GM21447 (cell line): Measurements from ENCODE around the gene WDR77.
A peak's percentile ranks its signal among the peaks of the same experiment; 100 is the strongest.

Experiments used
- ATAC-seq: cut with Tn5 transposase; IDR thresholded peaks from one replicate; pipeline ENCODE4 v1.9.1; 2021; ENCODE audit not compliant: unreplicated experiment

Gene WDR77

DNA sequence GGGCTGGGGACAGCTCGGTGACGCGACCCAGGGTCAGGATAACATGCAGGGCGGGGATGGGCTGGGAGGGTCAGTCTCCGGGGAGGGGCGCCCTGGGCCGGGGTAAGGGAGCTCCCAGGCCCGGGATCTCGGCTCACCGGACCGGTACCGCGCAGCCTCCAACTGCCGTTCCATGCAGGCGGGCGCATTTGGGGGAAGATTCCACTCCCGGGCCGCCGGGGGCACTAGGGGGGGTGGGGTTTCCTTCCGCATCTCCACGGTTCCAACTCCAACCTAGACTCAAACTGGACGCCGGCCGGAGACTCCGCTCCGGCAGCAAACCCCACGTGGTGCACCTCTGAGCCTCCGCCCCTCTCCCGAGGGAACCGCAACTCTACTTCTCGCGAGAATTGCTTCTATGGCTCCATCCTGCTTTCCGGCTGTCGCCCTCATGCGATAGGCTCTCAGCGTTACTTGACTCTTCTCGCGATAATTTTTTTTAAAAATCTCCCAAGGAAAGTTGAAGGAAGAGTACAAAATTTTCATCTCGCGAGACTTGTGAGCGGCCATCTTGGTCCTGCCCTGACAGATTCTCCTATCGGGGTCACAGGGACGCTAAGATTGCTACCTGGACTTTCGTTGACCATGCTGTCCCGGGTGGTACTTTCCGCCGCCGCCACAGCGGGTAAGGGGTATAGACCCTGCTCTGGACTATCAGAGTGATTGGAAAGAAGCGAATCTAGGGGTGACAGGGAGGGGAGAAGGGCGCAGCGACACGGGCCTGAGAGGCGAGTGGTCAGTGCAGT is at the start of gene WDR77, which contains the start of gene ATP5PB:
Gene WDR77, minus strand, starts transcription at position 339 of the 785 bp plus-strand sequence. Its CDS starts 87 bp downstream, at position 252.
Gene ATP5PB, plus strand, starts transcription at position 547 of the 785 bp plus-strand sequence. Its CDS starts 78 bp downstream, at position 625.
- peak; percentile 94 for ATAC-seq

DNA sequence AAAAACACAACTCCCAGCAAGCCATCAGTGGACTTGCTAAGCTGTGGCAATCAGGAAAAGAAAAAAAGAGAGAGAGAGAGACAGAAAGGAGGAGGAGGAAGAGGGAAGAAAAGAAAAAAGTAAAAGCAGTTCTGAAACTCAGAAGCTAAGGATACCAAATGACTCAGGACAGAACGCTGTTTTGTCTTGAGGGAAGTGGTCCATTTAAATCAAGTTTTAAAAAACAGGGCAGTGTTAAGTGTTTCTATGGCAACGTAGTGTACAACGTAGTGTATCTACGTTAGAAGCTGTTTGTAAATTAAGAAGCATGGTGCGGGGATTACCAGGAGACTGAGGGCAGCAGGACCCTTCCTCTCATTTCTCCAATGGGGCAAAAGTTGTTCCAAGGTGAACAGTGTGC is 48.5 kb upstream of the WDR77 start:
- no peak for ATAC-seq

DNA sequence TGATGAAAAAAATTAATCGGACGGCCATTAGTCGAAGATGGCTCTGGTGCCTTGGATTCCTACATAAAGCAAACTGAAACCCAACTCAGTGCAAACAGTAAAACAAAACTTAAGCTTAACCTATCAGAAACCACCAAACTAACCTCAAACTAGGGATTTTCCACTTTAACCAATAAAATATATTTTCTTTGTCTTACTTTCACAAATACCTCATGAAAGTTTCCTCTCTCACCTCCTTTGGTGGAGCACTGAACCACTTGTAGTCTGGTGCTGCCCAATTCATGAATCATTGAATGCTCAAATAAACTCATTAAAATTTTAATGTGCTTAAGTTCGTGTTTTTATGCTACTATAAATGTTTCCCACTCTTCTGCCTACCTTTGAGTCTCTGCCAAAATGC is 47.3 kb upstream of the WDR77 start:
- ATAC-seq: no peak

- no peak for ATAC-seq
Observed at GRCh38 chr1:111491070-111491469, 42.0 kb upstream of the WDR77 start.

- ATAC-seq: no peak
Observed at GRCh38 chr1:111490220-111490619, 41.2 kb upstream of the WDR77 start.

DNA sequence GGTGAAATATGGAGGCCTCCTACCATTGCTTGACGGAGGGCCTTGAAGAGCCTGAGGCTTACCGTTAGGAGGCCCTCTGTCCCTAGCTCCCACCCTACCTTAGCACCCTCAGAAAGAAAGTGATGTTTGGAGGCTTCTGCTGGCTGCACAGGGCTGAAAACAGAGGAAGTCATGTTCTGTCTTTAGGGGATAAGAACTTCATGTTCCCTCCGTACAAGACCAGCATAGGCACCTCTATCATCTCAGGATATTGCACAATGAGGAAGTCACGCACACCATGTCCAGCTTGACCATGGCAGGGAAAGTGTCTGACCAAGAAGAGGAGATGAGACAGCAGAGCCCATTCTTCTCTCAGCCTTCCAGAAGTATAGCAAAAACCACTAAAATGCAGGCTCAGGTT is 40.5 kb upstream of the WDR77 start:
- no peak for ATAC-seq

- ATAC-seq: no peak
Observed at GRCh38 chr1:111488669-111489068, 39.6 kb upstream of the WDR77 start.

DNA sequence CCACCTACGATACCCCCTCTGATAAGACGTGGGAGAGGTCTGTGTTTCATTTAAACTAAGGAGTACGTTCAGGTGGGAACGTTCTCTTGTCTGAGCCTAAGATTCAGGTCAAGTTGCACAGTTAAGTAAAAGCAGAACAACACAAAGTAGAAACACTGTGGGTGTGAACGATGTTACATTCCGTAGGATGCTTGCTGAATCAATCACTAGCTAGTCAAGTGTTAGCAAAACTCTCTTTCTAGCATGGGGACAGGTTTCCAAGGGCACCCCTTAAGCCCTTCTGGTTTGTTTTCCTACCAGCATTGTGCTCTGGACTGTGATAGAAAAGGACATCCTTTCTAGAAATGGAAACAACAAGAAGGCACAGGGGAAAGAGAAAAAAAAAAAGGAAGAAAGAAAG is 38.1 kb upstream of the WDR77 start:
- no peak for ATAC-seq

DNA sequence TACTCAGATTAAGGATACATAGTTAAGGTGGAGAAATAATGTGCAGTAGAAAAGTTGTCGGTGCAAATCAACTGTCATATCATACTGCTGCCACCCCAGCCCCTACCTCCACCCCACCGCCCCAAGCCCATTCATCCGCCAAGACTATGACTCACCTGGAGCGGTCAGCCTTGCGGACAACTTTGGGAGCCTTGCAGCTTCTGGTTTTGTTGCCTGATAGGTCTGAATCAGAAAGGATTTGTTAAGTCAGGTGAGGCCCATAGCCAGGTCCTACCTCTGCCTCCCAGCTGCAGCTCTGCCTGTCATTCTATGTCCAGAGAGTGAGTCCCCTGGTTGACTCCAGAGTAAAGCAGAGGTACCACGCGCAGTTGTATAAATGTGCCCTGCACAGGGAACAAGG is 37.4 kb upstream of the WDR77 start:
- ATAC-seq: no peak

DNA sequence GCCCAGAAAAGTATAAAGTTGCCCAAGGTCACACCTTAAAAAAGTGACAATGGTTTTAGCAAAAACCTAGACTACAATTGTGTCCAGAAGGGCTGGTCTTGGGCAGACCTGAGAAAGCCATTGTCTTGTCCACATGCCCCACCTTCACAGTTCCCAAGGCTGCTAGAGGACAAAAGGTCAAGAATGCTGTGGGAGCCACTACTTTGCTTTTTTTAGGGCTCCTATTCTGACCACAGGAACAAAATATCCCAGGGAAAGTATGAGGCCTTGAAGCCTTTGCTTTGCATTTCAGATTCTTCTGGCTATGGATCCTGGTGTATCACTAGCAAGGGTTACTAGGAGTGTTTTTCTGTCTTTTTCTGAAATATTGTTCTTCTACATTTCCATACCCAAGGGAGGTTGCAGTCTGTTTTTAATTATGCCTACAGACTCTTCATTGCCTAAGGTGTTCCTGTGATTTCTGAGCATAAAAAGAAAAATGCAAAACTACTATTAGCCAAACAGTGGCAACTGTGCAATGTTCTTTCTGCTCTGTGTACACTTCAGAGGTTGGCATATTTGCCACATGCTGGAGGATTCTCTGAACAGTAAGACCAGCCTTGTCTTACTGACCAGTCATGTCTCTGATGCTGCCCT is 35.5 kb upstream of the WDR77 start:
- ATAC-seq: no peak

DNA sequence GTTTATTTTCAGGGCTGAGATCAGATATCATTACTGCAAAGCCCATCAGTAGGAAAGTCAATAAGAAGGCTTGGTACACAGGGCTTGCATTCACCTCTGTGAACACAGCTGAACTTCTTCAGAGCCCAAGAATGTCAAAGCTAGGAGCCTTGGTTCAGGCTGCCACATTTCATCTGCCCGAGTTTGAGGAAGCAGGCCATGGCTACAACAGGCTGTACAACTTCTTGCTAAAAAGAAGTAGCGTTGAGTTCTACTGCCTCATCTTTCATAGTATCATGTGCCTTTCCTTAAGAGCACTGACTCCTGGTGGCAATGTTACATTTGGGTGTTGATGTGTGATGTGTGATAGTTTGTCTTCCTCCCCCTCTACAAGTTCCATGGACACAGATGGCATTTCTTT is 34.8 kb upstream of the WDR77 start:
- no peak for ATAC-seq

DNA sequence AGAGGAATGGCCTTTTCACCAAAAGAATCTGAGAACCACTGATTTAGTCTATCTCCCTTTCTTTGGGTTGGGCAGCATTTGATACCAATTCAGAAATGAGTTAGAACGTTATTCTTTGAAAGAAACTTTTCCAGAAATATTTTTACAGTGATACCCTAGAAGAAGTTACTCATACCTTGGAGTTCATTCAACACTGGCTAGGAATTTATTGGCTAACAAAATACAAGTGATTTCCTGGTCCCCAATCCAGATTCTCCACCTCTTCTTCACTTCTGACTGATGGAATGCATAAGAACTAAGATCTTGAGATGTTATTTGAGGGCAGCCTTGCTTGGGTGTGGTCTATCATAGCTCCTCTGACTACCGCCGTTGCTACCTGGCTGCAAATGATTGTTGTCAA is 34.1 kb upstream of the WDR77 start:
- no peak for ATAC-seq

DNA sequence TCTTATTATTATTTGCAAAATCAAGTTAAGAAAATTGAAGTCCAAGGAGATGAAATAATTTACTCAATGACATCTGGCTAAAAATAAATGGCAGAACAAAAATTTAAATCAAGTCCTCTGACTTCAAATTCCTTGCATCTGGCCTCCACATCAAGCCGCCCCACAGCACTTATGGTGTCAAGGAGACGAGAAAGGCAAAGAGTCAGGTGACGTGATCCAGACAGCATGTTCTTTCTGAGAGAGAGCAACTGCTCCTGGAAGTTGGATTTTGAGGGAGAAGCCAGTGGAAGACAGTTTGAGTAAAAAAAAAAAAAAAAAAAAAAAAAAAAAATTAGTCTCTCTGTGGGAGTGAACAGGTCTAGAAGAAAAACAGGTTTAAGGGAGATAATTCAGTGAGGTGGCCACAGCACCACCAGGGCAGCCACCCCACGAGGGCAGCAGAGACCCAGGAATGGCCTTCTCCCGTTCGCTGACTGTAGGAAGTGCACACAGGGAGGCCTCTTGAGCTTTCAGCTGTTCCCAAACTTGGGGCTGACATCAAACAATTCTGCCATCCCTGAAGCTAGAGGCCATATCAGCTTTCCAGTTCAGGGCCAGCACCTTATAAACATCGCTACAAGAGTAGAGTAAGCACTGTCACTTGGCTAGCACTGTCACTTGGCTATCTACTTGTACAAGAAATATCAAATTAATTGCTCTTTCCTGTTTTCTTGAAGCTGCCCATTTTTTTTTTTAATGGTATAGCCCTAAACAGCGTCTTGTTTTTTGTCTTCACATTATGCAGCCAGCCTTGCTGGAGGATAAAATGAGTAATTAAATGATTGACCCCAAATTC is 32.5 kb upstream of the WDR77 start:
- no peak for ATAC-seq

DNA sequence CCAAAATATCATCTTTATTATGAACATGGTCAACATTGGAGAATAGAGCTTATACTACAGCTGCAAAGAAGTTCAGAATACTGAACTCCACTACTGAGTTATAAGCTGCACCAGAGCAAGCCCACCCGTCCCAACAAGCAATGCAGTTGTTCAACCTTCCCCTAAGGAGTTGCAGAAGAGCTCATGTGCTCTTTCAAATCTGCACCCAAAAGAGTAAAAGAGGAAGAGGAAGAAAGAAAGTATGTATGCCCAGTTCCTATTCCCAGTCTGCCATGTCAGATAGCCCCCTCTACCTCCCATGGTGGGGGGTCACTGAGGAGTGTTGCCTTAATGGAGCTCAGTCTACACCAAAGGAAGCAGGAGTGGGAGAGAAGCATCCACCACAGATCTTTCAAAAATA is 31.6 kb upstream of the WDR77 start:
- ATAC-seq: no peak

DNA sequence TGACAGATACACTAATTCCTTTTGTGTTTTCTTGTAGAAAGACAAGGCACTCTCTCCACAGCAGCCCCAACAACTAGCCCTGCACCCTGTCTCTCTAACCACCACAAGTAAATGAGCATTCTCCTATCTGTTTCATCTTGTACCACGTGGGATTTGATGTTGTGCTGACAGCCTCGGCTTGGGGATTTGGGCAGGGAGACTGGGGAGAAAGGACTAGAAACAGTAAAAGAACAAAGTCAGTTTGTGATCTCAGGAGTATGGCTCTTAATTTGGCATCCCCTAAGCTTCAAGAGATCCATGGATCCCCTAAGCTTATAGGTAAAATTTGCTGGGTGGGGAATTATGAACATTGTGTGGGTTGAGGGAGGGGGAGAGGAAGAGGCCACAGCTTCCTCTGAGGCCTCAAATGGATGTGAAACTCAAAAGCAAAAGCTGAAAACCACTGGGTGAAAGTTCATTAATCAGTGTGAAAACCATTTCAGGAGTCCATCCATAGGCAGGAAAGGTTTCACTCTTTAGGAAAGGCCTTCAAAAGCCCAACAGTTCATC is 27.8 kb upstream of the WDR77 start:
- ATAC-seq: peak; percentile 77

DNA sequence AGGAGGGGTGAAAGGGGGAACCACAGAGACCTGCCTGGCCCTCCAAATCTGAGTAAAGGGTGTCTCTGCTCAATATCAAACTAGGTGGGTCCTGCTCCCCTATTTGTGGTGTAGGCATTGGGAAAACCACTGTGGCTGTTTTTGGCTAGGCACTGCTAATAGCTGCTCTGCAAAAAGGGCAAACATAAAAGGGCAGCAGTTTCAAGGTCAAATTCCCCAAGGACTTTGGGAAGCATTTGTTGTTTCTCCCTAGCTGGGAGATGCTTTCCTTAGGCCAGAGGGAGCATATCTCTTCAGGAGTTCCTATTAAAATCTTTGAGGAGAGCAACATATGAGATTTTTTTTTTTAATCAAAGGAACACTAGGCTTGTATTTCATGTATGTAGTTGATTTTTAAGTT is 27.2 kb upstream of the WDR77 start:
- no peak for ATAC-seq

- no peak for ATAC-seq
Observed at GRCh38 chr1:111475701-111476100, 26.6 kb upstream of the WDR77 start.

DNA sequence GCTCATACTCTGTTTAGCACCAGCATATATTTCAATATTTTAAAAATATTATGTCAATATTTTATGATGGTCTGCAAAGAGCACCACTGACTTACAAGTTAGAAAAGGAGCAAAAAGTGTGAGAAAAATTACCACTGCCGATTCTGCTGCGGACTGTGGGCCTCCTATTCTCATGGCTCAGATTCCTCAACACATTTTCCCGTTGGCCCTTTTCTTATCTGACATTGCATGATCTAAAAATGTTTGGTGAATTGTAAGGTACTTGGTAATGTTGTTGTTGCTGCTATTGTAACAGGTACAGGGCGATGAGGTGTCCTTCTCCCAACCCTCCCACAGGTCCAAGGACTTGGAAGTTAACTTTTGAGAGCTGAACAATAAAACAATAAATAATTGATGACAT is 25.5 kb upstream of the WDR77 start:
- ATAC-seq: no peak

DNA sequence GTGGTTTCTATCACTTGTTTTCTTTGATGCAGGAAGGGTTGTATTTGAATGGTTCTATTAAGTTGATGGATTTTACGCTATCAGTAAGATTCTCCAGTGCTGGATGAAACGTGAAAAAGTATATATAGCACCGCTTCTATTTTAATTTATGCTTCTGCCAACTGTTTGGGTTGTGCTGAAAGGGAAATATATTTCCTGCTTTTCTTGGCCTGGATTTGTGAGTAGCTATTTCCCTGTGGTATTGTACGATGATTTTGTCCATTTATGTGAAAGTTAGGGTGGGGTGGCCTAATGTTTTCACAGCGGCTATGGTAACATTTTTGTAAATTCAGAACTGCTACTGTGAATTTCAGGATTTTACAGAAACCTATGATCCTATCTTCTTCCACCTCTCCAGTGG is 25.1 kb upstream of the WDR77 start:
- ATAC-seq: no peak

- no peak for ATAC-seq
Observed at GRCh38 chr1:111471538-111471937, 22.5 kb upstream of the WDR77 start.

- ATAC-seq: peak; percentile 67
Observed at GRCh38 chr1:111471012-111471411, 22.0 kb upstream of the WDR77 start.
